ENCODE measurements around the gene ARHGAP20.
"Not testable (repeated sequence)": the region's sequence is repeated elsewhere in the genome, so short reads cannot be mapped to it uniquely, and the experiment has no call there.

ARHGAP20 gene

GRCh38 chr11:110716361-110716760 is 4.1 kb upstream of the ARHGAP20 start:
- no peak for FAIRE-seq

- FAIRE-seq, result no peak
These were observed 3.3 kb upstream of the ARHGAP20 start for GRCh38 chr11:110715541-110715940.

- no peak for FAIRE-seq
These were observed 1.2 kb upstream of the ARHGAP20 start for GRCh38 chr11:110713449-110713776.

- FAIRE-seq, result no peak
These were observed 617 bp upstream of the ARHGAP20 start for GRCh38 chr11:110712659-110713448.

GRCh38 chr11:110711448-110711775 is 825 bp downstream of the ARHGAP20 start:
- no peak for FAIRE-seq

- FAIRE-seq, result no peak
These were observed 1.4 kb downstream of the ARHGAP20 start for GRCh38 chr11:110710628-110711381.

- FAIRE-seq, result no peak
These were observed 7.9 kb downstream of the ARHGAP20 start for GRCh38 chr11:110704210-110704864.

- FAIRE-seq, result no peak
These were observed 20.3 kb downstream of the ARHGAP20 start for GRCh38 chr11:110691926-110692325.

- no peak for FAIRE-seq
These were observed 22.9 kb downstream of the ARHGAP20 start for GRCh38 chr11:110689306-110689705.

GRCh38 chr11:110679323-110679975 is 32.8 kb downstream of the ARHGAP20 start:
- FAIRE-seq, result no peak

- no peak for FAIRE-seq
These were observed 36.7 kb downstream of the ARHGAP20 start for GRCh38 chr11:110675548-110675947.

- FAIRE-seq, result no peak
These were observed 46.4 kb downstream of the ARHGAP20 start for GRCh38 chr11:110665689-110666465.

- no peak for FAIRE-seq
These were observed 56.3 kb downstream of the ARHGAP20 start for GRCh38 chr11:110655967-110656366.

GRCh38 chr11:110654456-110654855 is 57.8 kb downstream of the ARHGAP20 start:
- FAIRE-seq, result no peak

- no peak for FAIRE-seq
These were observed 67.0 kb downstream of the ARHGAP20 start for GRCh38 chr11:110645253-110645652.

GRCh38 chr11:110634370-110634769 is 77.9 kb downstream of the ARHGAP20 start:
- no peak for FAIRE-seq

GRCh38 chr11:110631551-110631950 is 80.7 kb downstream of the ARHGAP20 start:
- no peak for FAIRE-seq

- FAIRE-seq, result no peak
These were observed 82.6 kb downstream of the ARHGAP20 start for GRCh38 chr11:110629594-110629993.

GRCh38 chr11:110621826-110622225 is 90.4 kb downstream of the ARHGAP20 start:
- no peak for FAIRE-seq

GRCh38 chr11:110619366-110619765 is 92.9 kb downstream of the ARHGAP20 start:
- not testable (repeated sequence) for FAIRE-seq

GRCh38 chr11:110614031-110614430 is 98.2 kb downstream of the ARHGAP20 start:
- FAIRE-seq, result no peak

GRCh38 chr11:110613197-110613918 is 98.9 kb downstream of the ARHGAP20 start:
- no peak for FAIRE-seq
